ENCODE results near the gene CFC1B.
"Not testable (repeated sequence)": the region's sequence is repeated elsewhere in the genome, so short reads cannot be mapped to it uniquely, and the experiment has no call there.

GRCh38 chr2:130554178-130554577 lies 33.2 kb downstream of the CFC1B start:
- not testable (repeated sequence) for TF ChIP-seq CTCF (conservative IDR thresholded peaks at IDR 0.05); ZFX (IDR thresholded peaks at IDR 0.05)
